ENCODE results near the gene SMLR1.
"Not testable (repeated sequence)": the region's sequence is repeated elsewhere in the genome, so short reads cannot be mapped to it uniquely, and the experiment has no call there.

The SMLR1 gene

DNA sequence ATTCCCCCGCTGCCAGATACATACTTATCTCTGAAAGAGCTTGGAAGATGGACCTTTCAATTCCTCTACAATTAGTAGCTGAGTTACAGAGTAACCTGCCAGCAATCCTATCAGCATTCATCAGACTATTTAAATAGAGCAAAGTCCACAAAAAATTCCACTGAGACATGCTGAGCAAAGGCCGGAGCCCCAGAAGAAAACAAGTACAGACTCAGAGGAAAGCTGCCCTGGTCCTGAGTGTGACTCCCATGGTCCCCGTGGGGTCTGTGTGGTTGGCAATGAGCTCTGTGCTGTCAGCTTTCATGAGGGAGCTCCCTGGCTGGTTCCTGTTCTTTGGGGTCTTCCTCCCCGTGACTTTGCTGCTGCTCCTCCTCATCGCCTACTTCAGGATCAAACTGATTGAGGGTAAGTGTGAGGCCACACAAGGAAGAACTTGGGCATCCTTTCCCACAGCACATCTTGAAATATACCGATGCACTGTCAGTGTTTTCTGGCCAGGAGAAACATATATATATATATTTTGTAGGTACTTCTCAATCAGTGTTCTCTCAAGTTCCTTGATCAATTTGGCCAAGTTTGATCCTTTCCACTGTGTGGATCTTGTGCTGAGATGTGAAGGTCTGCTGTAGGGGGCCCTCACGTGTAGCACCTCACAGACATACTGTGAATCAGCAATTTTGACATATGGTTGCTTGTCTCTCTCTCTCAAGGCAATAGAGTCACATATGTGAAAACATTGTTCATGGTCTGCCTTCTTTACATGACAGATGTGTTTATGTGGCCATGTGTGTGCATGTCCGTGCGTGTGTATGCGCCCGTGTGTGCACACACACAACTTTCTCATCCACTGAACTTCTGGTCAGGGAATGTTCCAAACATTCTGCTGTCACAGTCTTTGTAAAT lies at the start of gene SMLR1:
Gene SMLR1 (plus strand): TSS at position 160 of the 903 bp plus-strand sequence. CDS start 8 bp downstream, at position 168.
- DNase-seq (ENCODE audit: low read depth): no peak

DNA sequence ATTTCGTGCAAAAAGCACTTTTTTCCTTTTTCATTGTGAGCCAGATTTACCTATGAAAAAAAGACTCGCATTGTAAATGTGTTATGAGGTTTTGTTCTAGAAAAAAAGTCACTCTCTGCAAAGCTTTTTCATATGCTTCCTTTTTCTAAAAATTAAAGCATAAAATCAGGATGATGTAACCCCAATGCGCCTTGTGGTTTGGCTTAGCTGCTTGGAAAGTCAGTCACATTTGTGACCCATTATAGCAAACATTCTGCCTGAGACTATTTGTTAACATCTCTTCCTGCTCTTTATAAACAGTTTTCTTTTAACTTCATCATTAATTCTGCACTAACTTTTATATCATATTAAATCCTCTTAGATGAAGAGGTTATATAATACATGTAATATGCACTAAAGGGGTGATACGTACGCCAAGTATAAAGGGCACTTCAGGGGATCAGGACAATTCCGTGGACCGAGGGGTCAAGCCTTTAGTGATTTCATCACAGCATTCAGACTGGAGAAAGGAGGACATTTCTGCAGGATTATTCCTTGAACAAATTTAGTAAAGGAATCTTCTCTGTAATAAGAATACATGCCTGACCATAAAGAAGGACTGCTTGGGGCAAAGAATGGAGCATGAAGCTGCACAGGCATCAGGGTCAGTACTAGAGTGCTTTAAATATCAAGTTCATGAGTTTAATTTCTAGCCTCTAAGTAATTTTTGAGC lies 48.1 kb upstream of the SMLR1 start:
- no peak for DNase-seq (ENCODE audit: low read depth)

GRCh38 chr6:130779658-130780033 lies 47.6 kb upstream of the SMLR1 start:
- DNase-seq (ENCODE audit: low read depth): no peak

DNA sequence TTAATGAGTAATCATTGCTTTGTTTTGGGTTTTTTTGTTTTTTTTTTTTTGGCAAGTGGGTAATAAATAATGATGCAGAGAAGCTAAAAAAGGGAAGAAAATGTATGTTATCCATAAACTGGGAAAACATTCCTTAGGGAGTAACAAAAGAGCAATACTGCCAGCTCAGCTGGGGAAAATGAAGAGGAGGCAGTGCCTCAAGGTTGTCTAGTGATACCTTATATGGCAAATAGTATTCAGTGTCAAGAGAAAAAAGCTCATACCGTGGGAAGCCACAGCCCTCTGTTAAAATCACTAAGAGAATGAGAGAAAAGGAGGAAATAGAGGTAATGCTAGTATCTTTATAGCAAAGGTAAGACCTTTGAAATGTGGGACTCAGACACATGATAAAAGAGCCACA lies 47.1 kb upstream of the SMLR1 start:
- no peak for DNase-seq (ENCODE audit: low read depth)

GRCh38 chr6:130781557-130781956 lies 45.6 kb upstream of the SMLR1 start:
- no peak for DNase-seq (ENCODE audit: low read depth)

DNA sequence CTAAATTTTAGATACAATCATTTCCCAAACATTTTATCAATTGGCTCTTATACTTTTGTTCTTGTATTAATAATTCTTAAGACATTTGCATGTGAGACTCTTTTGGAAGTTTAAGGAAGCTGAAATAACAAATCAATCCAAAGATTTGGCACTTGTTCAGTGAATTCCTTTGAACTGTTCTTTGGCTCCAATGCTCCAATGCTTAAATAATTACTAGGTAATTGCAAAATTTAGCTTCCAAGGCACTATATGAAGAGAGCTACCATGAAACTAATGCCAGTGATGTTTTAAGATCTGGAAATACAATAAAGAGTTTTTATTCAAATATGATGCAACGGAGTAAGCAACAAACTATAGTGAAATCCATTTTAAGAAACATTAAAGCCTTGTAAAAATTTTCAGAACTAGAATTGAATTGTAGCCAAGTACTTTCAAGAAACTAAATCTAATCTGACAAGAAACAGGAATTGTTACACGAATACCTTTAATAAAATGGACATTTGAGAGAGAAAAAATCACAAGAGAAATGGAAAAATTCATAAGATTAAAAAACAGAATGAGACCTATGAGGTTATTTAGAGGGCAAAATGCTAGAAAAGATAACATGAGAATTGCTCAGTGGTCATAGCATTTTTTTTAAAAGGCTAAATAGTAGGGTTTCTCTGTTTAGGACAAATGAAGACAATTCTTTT lies 43.6 kb upstream of the SMLR1 start:
- no peak for DNase-seq (ENCODE audit: low read depth)

DNA sequence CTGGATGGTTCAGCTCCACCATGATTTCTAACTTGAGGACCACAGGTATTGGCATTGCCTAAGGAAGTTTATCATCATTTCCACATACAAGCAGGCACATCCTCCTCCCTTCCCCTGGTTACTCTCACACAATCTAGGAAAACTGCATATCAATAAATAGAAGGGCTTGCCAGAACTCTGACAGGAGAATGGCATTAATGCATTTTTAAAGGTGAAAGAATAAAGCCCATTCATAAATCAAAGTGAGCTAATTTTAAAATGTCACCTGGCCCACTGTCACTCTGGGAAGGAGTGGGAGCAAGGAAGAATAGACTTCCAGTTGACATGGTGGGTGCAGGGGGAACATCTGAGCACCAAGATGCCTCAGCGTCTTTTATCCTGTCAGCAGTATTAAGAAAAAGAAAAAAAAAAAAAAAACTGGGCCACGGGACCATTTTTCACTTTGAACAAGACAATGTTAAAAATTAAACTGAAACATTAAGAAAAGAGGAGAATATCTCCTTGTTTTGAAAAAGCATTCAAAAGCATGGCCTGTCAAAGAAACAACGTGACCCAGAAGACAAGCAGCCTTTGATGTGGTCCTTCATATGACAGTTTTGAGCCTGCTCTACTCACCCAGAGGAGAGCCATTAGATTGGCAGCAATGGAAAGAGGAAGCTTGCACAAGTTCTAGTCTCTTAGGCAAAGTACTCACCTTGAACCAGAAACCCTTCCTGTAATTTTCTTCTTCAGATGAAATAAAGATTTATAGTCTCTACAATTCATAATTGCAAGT lies 39.3 kb upstream of the SMLR1 start:
- DNase-seq (ENCODE audit: low read depth): no peak

DNA sequence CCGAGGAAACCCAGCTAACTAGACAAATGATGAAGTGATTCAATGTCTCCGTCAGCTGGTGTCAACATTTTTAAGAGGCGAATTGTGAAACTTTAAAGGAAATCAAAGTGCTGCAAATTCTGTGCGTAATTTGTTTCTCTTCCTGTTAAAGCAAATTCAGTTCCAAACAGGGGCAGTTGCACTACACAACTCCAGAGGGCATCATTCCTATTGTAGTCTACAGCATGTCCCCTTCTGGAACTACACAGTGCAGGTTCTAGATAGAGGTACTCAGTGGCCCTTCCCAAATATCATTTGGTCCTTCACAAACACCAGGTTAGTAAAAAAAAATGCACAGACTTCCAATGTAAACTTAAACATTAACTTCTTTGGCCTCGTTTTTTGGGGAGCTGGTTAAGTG lies 38.3 kb upstream of the SMLR1 start:
- no peak for DNase-seq (ENCODE audit: low read depth)

DNA sequence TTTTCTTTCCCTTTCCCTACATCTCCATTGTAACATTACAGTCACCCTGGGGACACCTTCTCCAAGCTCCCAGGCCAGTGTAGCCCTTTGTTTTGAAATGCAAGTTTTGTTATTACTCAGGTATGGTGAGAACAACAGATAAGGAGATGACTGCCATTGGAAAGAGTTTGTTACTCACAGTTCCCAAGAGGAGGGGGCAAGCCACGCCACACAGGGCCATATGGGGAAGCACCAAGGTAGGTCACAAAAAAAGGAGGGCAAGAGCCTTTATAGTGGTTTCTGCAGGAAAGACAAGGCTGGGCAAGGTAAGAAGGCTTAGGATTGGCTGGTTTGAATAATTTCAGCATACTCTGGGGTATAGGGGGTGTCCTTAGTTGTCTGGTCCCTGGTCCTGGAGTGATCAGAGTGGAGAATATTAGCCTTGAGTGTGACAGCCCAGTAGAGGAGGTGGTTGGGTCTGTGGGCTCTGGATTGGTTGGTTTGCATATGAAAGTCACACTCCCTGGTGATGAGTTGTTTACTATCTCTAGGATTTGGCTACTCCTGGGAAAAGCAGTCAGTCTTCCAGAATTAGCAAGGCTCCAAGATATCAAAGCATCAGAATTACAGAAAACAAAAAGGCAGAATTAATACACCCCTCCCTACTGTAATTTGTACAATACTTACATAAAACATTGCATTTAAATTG lies 33.1 kb upstream of the SMLR1 start:
- DNase-seq (ENCODE audit: low read depth): no peak

DNA sequence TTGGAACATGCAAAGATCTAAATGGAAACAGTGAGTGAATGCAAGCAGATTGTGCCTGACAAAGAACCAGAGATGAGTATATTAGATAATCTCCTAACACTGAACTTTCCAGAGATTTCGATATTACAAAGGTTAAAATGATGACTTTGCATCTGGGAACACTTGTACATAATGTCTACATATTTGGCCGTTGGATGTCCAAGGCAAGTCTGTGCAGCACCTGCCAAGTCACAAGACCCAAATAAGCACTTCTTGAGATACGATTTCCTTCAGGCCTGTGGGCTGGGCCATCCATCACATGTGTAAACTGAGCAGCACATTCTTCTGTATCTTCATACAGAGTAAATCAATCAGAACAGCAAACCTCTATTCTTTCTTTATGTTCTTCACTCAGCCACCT lies 32.5 kb upstream of the SMLR1 start:
- DNase-seq (ENCODE audit: low read depth): no peak

DNA sequence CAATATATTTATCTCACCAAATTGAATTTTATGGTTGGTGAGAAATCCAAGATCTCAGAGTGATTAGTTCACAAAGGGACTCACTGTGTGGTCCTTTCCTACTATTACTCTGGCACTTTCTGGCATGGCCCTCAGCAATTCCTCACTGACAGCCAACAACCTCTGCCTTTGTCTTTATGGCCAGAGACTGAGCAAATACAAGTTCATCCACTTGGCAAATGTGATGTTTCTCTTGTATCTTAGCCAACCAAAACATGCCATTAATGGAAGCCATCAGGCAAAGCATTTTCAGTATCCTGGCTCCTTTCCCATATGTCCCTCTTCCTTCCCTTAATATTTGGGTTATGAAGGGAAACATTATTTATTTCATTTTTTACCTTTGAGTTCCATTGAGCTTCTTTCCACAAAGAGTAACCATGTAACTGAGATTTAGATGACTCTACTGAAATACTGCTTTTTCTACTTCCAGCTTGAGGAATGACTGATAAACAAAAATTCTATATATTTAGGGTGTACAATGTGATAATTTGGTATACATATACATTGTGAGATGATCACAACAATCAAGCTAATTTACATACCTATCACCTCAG lies 30.8 kb upstream of the SMLR1 start:
- DNase-seq (ENCODE audit: low read depth): no peak

DNA sequence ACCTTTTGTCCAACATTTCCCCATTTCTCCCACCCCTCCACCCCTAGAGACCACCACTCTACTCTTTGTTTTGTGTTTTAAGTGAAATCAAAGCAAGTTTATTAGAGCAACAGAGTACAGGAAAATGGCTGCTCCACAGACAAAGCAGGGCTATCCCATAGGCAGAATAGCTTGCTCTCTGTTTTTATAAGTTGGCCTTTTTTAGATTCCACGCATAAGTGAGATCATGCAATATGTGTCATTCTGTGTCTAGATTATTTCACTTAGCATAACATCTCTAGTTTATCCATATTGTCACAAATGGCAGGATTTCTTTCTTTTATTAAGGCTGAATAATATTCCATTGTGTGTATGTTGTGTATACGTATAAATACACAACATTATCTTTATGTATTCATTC lies 30.1 kb upstream of the SMLR1 start:
- no peak for DNase-seq (ENCODE audit: low read depth)

GRCh38 chr6:130801368-130801767 lies 25.8 kb upstream of the SMLR1 start:
- not testable (repeated sequence) for DNase-seq (ENCODE audit: low read depth)

GRCh38 chr6:130810307-130811030 lies 16.7 kb upstream of the SMLR1 start:
- no peak for DNase-seq (ENCODE audit: low read depth)

GRCh38 chr6:130811932-130812331 lies 15.3 kb upstream of the SMLR1 start:
- DNase-seq (ENCODE audit: low read depth): no peak

- DNase-seq (ENCODE audit: low read depth): no peak
Measured at GRCh38 chr6:130814506-130814905, 12.7 kb upstream of the SMLR1 start.

GRCh38 chr6:130815200-130816071 lies 11.8 kb upstream of the SMLR1 start:
- DNase-seq (ENCODE audit: low read depth): no peak

DNA sequence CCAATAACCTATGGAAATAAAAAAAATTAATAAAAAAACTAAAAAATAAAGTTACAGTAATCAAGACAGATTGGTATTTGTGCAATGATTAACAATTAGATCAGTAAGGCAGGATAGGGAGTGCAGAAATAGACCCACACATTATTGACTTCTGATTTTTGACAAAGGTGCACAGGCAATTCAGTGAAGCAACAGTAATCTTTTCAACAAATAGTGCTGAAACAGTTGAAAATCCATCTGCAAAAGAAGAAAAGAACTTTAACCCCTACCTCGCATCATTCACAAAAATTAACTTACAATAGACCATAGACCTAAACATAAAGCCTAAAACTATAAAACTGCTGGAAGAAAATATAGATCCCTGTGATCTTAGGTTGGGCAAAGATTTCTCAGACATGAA lies 4.5 kb upstream of the SMLR1 start:
- no peak for DNase-seq (ENCODE audit: low read depth)

DNA sequence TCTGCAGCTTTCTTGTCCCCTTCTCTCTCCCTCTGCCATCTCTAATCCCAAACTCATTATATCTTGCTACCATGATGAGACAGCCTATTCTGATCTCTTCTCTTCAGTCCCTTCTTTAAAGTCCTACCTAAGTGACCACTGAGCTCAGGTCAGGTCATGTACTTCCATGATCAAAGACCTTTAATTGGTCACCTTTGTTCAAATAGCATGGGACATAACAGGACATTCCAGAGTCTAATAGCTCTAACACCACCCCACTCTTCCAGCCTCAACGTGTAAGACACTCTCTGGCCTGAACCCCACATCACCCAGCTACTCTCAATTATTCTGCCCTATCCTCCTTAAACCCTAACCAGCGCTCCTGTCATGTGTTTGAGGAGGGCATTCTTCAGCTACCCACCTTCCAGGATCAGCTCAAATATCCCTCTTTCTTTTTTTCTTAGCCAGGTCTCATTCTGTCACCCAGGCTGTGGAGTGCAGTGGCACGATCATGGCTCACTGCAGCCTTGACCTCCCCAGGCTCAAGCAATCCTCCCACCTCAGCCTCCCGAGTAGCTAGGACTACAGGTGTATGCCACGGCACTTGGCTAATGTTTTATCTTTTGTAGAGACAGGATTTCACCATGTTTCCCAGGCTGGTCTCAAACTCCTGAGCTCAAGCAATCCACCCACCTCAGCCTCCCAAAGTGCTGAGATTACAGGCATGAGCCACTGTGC lies 2.1 kb upstream of the SMLR1 start:
- no peak for DNase-seq (ENCODE audit: low read depth)
